Measurements from ENCODE around the gene CNGA1. TPM values are rescaled to one million over a fixed set of nuclear protein-coding genes. Genes with fewer than 3 reads are reported as not detected.

The CNGA1 gene
- total RNA-seq, 1 donor from 2014 or later: not detected

DNA sequence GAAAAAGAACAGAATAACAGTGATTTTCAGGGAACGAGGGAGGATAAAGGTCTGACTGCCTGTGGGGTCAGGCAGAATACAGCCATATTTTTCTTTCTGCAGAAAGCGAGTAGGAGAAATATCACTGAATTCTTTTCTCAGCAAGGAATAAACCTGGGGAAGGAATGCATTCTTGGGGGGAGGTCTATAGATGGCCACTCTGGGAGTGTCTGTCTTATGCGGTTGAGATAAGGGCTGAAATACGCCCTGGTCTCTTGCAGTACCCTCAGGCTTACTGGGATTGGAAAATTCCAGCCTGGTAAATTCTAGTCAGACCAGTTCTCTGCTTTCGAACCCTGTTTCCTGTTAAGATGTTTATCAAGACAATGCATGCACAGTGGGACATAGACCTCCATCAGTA lies 26.3 kb downstream of the CNGA1 start:
- no peak for DNase-seq
- H3K4me1 Mint-ChIP-seq (ENCODE audit: low read depth, unreplicated experiment): no peaks in the 10 kb centered on the region
- H3K27me3 Mint-ChIP-seq (ENCODE audit: unreplicated experiment): no peaks in the 10 kb centered on the region
- TF ChIP-seq, protein P1, sequence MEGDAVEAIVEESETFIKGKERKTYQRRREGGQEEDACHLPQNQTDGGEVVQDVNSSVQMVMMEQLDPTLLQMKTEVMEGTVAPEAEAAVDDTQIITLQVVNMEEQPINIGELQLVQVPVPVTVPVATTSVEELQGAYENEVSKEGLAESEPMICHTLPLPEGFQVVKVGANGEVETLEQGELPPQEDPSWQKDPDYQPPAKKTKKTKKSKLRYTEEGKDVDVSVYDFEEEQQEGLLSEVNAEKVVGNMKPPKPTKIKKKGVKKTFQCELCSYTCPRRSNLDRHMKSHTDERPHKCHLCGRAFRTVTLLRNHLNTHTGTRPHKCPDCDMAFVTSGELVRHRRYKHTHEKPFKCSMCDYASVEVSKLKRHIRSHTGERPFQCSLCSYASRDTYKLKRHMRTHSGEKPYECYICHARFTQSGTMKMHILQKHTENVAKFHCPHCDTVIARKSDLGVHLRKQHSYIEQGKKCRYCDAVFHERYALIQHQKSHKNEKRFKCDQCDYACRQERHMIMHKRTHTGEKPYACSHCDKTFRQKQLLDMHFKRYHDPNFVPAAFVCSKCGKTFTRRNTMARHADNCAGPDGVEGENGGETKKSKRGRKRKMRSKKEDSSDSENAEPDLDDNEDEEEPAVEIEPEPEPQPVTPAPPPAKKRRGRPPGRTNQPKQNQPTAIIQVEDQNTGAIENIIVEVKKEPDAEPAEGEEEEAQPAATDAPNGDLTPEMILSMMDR (IDR thresholded peaks at IDR 0.05; ENCODE audit: partially characterized antibody, unreplicated experiment): no peak
- peaks cover 3% of the 10 kb centered on the region for H3K9me3 Mint-ChIP-seq (ENCODE audit: unreplicated experiment)
- H3K4me3 Mint-ChIP-seq (ENCODE audit: unreplicated experiment): no peak overlapping the region
- no peak overlapping the region for H3K27ac Mint-ChIP-seq (ENCODE audit: unreplicated experiment)
- H3K36me3 Mint-ChIP-seq (ENCODE audit: unreplicated experiment): no peaks in the 10 kb centered on the region

DNA sequence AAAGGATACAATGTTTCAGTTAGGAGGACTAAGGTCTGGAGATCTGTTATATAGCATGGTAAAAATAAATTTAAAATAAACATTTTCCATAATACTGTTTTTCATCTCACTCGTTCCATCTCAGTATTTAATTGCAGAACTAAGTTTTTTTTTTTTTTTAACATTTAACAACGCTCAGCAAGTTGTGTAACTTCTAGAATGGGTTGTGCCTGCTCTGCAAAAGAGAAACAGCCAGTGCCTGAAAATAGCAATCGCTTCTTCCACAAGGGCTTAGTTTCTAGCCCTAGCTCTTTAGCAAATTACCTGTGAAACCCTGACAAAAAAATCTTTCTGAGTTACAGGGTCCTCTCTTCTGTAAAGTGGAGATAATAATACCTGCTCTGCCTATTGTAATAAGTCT lies 41.9 kb downstream of the CNGA1 start:
- TF ChIP-seq, protein P1 (IDR thresholded peaks at IDR 0.05; ENCODE audit: partially characterized antibody, unreplicated experiment): no peak
- Mint-ChIP-seq H3K27me3 (ENCODE audit: unreplicated experiment) (no peaks in the 10 kb centered on the region), H3K27ac (ENCODE audit: unreplicated experiment) (no peak overlapping the region), H3K9me3 (ENCODE audit: unreplicated experiment) (no peaks in the 10 kb centered on the region), H3K36me3 (ENCODE audit: unreplicated experiment) (no peaks in the 10 kb centered on the region), H3K4me1 (ENCODE audit: low read depth, unreplicated experiment) (no peaks in the 10 kb centered on the region), H3K4me3 (ENCODE audit: unreplicated experiment) (no peak overlapping the region)
- DNase-seq: no peak

DNA sequence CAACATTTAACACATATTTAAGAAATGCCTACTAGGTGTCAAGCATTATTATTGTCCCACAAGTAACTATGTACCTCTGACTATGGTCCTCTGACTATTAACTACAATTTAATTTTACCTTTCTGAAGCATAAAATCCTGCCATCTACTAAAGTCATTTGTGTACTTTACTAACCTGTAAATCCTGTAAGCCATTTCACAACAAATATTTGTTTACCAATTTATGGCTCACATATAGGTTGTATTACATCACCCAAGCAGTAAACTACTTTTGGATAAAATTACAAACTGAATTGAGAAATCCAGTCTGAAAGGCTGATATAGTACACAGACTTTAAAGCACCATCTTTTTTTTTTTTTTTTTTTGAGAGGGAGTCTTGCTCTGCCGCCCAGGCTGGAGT lies 43.8 kb downstream of the CNGA1 start:
- H3K9me3 Mint-ChIP-seq (ENCODE audit: unreplicated experiment): no peaks in the 10 kb centered on the region
- no peak overlapping the region for H3K27ac Mint-ChIP-seq (ENCODE audit: unreplicated experiment)

DNA sequence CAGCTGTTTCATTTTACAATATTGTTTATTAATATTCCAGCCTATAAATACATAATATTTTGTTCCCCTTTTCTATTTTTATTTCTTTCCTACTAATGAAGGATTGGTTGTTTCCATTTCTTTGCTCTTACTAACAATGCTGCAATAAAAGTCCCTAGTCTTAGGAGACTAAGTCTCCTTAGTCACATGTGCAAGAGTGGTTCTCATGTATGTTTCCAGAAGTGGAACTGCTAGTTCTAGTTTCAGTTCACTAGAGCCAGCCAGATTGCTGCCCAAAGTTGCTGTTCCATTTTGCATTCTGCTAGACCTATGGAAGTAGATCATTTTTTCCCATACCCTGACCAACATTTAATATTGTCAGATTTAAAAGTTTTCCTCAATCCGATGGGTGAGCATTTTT lies 44.3 kb downstream of the CNGA1 start:
- Mint-ChIP-seq H3K27ac (ENCODE audit: unreplicated experiment) (no peak overlapping the region), H3K4me1 (ENCODE audit: low read depth, unreplicated experiment) (no peaks in the 10 kb centered on the region), H3K27me3 (ENCODE audit: unreplicated experiment) (no peaks in the 10 kb centered on the region), H3K4me3 (ENCODE audit: unreplicated experiment) (no peak overlapping the region), H3K36me3 (ENCODE audit: unreplicated experiment) (no peaks in the 10 kb centered on the region), H3K9me3 (ENCODE audit: unreplicated experiment) (no peaks in the 10 kb centered on the region)
- DNase-seq: no peak
- TF ChIP-seq, protein P1 (IDR thresholded peaks at IDR 0.05; ENCODE audit: partially characterized antibody, unreplicated experiment): no peak

More for the DNA sequence above, 43.8 kb downstream of the CNGA1 start:
- DNase-seq: no peak
- no peaks in the 10 kb centered on the region for H3K36me3 Mint-ChIP-seq (ENCODE audit: unreplicated experiment)
- TF ChIP-seq, protein P1 (IDR thresholded peaks at IDR 0.05; ENCODE audit: partially characterized antibody, unreplicated experiment): no peak
- no peaks in the 10 kb centered on the region for H3K27me3 Mint-ChIP-seq (ENCODE audit: unreplicated experiment)
- no peak overlapping the region for H3K4me3 Mint-ChIP-seq (ENCODE audit: unreplicated experiment)
- no peaks in the 10 kb centered on the region for H3K4me1 Mint-ChIP-seq (ENCODE audit: low read depth, unreplicated experiment)

DNA sequence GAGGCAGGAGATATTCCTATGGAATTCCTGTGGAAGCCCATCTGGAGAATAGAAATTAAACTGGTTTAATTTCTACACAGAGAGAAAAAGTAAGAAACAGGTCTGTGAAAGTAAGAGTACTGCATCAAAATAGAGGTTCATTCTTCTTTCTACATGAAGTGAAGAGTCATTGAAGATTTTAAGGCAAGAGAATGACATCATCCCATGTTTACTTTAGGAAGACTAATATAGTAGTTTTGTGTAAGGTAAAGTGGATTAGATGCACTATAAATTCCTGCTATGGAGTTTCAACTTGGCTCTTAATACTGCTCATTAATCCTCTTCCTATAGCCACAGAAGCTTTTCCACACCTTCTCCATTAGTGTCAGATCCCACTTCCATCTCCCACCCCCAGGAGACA lies 47.6 kb downstream of the CNGA1 start:
- Mint-ChIP-seq H3K27ac (ENCODE audit: unreplicated experiment) (no peak overlapping the region), H3K27me3 (ENCODE audit: unreplicated experiment) (no peaks in the 10 kb centered on the region), H3K9me3 (ENCODE audit: unreplicated experiment) (no peaks in the 10 kb centered on the region), H3K4me1 (ENCODE audit: low read depth, unreplicated experiment) (no peaks in the 10 kb centered on the region), H3K4me3 (ENCODE audit: unreplicated experiment) (no peak overlapping the region), H3K36me3 (ENCODE audit: unreplicated experiment) (no peaks in the 10 kb centered on the region)
- TF ChIP-seq, protein P1 (IDR thresholded peaks at IDR 0.05; ENCODE audit: partially characterized antibody, unreplicated experiment): no peak
- DNase-seq: no peak
